Epidermal melanocyte (primary cell): ENCODE measurements around the gene OR10A2.
"Not testable (repeated sequence)": the region's sequence is repeated elsewhere in the genome, so short reads cannot be mapped to it uniquely, and the experiment has no call there.

Experiments used
- DNase-seq: peaks from one replicate; pipeline ENCODE4 v3.0.0; 2011; ENCODE audit warnings: low spot score; ENCODE audit not compliant: insufficient read length

OR10A2 gene, protein sequence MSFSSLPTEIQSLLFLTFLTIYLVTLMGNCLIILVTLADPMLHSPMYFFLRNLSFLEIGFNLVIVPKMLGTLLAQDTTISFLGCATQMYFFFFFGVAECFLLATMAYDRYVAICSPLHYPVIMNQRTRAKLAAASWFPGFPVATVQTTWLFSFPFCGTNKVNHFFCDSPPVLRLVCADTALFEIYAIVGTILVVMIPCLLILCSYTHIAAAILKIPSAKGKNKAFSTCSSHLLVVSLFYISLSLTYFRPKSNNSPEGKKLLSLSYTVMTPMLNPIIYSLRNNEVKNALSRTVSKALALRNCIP

DNA sequence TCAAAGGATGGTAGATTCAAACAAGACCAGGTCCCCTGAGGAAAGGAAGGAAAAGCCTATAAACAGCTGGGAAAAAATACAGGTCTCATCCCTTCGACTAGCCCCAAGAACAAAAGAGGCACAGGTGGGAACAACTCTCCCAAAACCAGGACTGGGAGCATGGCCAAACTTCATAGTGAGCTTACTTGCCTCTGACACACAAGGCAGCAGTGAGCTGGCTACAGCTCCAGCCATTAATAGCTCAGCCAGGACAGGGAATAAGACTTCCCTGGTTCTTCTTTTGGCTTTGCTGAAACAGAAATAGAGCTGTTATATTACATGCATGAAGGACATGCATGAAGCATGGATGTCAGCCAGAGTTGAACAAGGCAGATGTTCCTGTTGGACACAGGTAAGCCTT is at the start of gene OR10A2:
Gene OR10A2 (plus strand): TSS at position 97 of the 400 bp plus-strand sequence. CDS start 6,698 bp downstream, outside the sequence.
- no peak for DNase-seq

DNA sequence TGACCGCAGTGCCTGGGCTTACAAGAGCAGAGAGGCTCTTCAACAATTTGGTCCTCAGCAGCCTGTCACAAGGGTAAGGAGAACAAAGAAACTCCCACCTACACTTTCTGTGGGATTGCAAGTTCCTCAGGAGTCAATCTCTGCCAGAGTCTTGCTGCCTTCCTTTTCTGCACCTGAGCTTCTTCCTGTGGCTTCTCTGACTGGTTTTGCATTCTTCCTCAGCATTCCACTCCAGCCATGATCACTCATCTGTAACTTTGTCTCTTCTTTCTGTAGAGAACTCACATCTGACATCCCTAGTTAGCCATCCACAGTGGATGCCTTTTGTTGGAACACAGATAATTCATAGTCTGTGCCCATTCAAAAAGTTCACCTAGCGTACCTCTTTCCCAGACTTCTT is 49.2 kb upstream of the OR10A2 start:
- no peak for DNase-seq

DNA sequence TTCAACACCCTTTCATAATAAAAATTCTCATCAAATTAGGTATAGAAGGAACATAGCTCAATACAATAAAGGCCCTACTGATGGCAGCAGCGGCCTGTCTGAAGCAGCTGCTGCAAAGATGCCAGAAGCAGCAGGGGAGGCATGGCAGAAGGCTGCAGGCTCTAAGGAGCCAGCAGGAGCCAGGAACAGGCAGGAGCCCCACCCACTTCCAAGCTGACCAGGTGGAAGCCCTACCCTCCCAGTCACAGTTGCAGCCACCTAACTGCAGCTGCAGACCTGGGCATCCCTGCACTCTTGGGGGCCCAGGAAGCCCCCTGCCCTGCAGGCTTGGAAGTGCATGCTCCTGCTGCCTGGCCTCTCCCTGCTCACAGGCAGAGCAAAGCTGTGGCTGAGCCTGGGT is 45.2 kb upstream of the OR10A2 start:
- DNase-seq, result no peak

DNA sequence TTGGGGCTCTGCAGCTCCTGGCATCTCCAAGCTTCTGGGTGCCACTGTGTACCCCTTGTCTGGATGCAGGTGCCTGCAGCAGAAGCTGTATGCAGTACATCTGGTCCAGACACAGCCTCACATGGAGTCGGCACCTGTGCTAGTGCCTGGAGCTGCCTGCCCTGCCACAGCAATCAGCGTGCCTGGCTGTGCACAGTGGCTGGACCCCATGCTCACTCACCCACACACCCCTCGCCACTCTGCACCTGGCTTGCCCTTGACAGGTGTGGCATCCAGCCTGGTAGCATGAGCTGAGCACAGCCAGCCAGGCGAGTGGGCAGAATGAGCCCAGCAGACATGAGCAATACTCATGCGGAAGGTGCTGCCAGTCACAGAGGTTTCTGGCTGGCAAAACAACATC is 43.9 kb upstream of the OR10A2 start:
- DNase-seq, result no peak

DNA sequence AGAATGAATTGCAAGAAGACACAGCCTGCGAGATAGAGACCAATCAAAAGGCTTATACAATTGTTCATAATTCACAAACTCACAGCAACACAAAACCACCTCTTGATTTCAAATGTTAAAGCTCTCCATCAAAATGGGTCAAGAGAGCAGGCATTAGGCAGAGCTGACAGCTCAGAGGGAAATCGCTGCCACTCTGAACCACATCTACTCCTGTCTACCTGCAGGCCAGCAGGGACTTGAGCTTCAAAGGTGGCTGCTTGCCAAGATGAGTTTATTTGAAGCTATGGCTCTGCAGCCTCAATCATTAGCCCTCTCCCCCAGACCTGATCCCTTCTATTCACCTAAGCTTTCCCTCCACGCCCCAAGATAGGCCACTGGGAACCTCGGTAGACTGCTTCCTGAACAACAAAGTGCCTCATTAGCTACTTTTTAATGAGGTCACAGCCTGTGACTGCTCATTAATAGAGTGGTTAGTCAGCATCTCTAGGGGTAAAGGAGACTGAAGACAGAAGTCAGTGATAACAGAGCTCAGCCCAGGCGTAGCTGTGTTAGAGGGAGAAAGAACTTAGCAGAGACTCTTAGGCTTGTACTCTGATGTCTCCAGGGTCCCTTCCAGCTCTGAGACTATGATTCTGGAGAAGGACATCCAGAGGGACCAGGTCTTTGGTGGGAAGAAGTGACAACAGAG is 38.6 kb upstream of the OR10A2 start:
- no peak for DNase-seq

DNA sequence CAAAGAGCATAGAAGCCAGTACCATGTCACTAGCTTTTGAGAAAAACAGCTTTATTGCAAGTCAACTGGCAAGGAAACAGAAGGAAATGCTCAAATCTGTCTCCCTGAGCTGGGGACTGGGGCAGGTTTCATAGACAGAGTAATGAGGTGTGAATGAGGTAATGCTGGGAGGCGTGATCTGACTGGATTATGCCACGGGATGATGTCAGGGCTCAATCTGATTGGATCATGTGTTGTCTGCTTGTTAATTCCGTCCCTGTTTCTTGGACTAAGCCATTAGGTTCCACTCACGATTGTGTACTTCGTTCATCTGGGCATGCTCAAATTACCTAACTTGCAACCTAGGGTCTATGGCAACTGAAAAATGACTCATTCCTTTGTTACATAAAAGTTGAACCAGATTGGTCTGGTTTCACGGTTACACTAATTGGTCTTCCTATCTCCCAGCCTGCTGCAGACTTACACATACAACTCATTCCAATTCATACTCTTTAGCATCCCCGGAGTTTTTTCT is 37.6 kb upstream of the OR10A2 start:
- no peak for DNase-seq

DNA sequence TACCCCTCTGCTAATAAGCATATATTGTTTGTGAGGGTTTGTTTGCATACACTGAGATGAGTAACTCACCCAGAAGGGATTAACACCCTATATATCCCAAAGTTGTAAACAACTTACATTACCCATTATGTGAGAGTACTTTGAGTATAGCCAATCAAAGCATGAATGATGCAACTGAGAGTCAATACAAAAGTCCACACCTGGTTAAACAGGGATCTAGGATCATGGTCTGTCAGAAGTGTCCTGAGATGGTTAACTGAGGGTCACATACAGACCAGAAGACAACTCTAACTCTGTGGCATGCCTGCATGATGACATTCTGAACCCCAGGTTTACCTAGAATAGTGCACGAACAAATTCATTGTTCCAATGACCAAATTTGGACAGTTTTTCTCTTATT is 34.8 kb upstream of the OR10A2 start:
- no peak for DNase-seq

DNA sequence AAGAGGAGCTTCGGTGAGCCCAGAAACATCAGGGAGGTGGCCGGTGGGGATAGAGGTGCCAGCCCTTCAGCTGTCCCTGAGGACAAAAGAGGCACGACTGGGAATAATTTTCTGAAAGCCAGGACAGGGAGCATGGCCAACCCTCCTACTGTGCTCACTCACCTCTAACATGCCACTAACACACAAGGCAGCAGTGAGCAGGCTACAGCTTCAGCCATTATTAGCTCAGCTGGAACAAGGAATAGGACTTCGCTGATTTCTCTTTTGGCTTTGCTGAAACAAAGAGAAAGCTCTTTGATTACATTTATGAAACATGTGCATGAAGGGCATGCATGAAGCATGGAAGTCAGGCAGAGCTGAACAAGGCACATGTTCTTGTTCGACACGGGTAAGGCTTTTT is 29.5 kb upstream of the OR10A2 start:
- no peak for DNase-seq

DNA sequence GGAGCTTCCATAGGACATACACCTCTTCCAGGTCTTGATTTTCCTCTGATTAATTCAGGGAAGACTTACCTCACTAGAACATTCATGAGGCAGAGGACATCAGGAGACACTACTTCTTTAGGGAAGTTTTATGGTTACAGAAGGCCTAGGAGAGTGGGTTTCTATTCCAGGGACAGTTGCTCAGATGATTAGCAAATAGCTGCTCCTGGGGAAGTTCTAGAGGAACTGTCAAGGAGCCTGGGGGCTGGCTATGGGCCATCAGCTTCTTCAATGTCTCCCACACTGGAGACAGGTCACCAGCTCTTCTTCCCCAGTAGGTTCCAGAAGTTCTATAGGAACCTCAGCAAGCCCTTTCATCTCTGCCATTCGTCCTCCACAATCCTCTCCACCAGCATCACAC is 28.8 kb upstream of the OR10A2 start:
- DNase-seq, result no peak

DNA sequence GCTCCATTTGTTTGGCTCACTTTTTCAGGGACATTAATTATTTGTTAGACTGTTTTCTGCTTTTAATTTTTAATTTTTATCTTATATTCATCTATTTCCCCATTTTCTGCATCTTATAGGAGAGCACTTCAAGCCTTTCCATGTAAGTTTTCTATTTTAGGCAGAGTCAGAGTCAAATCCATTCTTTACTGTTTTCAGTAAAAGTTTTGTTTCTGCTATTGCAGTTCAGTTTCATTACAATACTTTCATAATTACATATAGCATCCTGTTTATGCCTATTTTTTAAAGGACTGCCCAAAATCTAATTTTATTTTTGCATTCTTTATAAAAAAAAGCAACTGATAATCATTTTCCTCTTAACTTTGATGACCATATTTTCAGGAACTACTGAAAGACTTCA is 21.2 kb upstream of the OR10A2 start:
- no peak for DNase-seq

DNA sequence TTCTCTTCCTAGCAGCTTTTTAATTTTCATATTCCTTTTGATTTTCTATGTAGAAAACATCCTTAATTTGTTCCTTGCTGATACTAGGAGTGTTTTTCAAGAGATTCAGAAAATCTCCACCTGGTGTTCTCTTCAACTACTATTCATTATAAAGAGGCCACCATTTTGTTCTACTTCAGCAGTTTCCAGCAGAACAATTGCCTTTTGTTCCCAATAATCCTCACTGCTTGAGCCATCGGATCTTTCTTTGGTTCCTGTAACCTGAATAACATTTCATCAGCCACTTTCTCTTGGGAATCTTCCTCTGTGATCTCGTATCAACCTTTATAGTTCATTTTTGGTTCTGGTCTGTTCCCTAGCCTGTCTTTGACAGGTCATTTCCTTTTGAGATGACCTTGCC is 19.2 kb upstream of the OR10A2 start:
- DNase-seq, result no peak

DNA sequence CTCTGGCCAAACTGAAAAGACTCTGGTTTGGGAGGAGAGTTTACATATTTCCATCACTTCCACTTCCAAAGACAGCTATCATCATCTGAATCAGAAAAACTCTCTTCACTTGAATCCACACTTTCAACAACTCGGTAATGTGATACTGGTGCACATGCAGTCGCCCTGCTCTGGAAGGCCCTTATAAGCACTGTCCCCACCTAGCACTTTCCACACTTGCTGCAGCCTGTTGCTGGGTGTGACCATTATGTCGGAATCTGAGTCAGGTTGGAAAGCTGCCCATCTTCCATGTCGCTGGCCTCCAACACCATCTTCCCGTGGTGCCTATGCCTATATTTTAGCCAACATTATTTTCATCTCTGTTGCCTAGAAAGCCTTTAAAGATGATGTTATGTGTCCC is 18.5 kb upstream of the OR10A2 start:
- DNase-seq, result no peak

DNA sequence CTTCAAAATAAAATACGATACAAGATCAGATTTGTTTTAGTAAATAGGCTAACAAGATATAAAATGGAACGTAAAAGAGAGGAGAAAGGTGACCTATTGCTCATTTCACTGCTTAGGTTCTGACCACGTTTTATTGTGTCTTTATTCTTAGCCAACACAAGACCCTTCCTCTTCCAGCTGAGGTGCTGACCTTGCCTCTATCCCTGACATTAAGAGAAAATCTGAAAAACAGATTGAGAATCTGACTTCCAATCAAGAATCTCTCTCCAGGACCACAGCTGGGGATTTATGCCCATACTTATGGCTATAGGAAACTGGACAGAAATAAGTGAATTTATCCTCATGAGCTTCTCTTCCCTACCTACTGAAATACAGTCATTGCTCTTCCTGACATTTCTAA is 17.5 kb upstream of the OR10A2 start, which contains the start of gene OR10A5:
Gene OR10A5 (plus strand): TSS at position 301 of the 400 bp plus-strand sequence. CDS start 0 bp downstream, at position 301.
- DNase-seq, result no peak

DNA sequence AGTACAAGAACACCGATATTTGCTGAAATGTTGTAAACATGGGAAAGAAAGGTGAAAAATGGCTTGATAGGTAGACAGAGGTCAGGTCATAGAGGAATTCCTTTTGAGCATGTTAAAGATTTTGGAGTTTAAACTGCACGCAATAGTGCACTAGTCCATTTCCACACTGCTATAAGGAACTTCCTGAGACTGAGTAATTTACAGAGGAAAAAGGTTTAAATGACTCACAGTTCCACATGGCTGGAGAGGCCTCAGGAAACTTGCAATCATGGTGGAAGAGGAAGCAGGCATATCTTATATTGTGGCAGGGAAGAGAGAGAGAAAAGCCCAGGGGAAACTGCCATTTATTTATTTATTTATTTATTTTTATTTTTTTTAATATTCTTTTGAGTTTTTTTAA is 12.3 kb upstream of the OR10A2 start:
- DNase-seq, result no peak

DNA sequence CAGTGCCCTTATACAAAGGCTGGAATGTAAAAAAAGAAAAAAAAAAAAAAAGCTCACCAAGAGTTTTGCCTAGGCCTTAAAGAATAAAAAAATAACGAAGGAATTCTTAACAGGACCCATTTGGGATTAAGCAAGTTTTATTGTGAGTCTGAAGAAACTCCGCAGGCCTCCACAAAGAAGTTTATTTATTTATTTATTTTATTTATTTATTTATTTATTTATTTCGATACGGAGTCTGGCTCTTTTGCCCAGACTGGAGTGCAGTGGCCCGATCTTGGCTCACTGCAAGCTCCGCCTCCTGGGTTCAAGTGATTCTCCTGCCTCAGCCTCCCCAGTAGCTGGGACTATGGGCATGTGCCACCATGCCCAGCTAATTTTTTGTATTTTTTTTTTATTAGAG is 8.1 kb upstream of the OR10A2 start:
- not testable (repeated sequence) for DNase-seq

DNA sequence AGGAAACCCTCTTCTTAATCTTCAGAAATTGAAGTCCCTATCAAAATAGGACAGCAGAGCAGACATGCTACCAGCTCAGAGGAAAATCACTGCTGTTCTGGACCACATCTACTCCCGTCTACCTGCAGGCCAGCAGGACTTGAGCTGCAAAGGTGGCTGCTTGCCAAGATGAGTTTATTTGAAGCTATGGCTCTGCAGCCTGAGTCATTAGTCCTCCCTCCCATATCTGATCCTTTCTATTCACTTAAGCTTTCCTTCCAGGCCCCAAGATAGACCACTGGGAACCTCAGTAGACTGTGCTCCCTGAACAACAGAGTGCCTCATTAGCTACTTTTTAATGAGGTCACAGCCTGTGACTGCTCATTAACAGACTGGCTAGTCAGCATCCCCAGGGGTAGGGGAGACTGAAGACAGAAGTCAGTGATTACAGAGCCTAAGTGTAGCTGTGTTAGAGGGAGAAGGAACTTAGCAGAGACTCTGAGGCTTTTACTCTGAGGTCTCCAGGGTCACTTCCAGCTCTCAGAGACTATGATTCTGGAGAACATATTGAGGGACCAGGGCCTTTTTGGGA is 6.8 kb upstream of the OR10A2 start:
- DNase-seq, result no peak

DNA sequence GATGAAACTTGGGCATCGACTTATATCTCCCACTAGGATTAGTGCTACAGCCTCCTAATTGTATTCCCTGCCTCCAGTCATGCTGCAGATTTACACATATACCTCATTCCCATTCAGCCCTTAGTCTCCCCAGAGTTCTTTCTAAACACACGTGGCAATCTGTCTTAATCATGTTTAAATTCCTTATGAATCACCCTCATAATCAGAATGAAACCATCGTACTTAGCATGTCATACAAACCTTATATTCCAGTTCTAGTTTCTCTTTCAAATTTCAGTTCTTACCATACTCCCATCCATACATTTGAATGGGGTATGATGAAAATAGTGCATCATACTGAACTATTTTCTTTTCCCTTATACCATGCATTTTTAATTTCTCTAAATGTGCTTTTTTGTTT is 6.0 kb upstream of the OR10A2 start:
- DNase-seq, result no peak

DNA sequence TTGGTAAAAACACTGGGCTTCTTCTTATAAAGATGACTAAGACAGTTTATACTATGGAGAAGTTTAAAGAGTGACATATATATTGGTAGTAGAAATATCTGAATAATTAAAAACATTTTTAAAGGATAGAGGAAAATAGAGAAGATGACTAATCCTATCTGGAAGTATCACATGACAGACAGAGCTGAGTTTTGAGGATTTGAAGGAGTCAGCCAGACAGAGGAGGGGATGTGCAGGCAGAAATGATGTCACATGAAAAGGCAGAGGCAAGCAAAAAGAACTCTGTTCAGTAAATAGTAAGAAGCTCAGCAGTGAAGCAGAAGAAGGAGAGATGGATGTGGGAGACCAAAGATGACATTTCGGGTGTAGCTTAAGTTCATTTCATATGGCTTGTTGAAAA is 1.6 kb downstream of the OR10A2 start:
- DNase-seq, result no peak

DNA sequence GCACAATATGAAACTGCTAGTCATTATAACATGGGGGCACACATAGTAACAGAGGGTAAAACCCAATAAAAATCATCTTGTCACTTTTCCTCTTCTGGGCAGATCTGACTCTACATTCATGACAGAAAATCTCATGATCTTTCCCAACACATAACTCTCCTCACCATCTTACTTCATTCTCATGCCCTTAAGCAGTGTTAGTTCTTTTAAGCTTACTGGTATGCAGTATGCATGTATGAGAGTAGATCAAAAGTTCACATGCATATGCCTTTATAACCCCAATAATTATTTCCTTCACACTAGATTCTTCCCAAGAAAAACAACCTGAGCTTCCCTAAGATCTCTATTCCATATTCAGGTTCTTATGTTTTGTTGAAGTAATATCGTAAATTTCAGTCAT is 8.4 kb downstream of the OR10A2 start:
- no peak for DNase-seq

DNA sequence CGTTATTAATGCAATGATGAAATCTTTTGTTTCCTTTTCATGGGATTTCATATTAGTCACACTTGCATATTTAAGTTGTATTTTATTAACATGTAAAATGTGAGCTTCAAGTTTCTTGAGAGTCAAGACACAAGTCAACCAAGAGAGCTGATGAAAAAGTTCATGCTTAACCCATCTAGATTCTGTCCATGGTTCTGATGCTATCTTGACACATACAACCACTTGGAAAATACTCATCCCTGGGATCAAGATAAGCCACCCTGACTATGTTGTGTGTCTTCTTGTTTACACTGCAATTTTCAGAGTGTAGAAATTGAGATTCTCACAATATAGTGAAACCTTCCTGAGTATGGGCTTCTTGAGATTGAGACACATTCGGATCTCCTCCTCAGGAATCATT is 12.9 kb downstream of the OR10A2 start:
- DNase-seq, result no peak

DNA sequence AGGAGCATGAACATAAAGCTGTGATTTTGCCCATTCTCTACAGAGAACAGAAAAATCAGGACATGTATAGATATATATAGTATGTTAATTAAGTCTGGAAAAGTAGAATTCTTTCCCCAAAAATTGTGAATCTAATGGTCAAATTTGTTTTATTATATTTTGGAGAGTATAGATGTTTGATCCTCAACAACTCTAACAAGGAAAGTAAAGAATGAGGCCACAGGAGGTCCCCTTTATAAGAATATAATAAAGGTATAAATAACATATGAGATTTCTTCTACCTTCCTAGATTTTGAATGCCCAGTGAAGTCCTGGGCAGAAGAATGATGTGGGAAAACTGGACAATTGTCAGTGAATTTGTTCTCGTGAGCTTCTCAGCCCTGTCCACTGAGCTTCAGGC is 13.5 kb downstream of the OR10A2 start, which contains the start of gene OR10A4:
Gene OR10A4 (plus strand): TSS at position 301 of the 400 bp plus-strand sequence. CDS start 23 bp downstream, at position 324.
- DNase-seq, result no peak

DNA sequence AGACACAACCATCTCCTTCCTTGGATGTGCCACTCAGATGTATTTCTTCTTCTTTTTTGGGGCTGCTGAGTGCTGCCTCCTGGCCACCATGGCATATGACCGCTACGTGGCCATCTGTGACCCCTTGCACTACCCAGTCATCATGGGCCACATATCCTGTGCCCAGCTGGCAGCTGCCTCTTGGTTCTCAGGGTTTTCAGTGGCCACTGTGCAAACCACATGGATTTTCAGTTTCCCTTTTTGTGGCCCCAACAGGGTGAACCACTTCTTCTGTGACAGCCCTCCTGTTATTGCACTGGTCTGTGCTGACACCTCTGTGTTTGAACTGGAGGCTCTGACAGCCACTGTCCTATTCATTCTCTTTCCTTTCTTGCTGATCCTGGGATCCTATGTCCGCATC is 14.1 kb downstream of the OR10A2 start:
- no peak for DNase-seq
